Upper lobe of left lung (tissue), 6 donors: ENCODE measurements around the gene HEXIM2. TPM values are rescaled to one million over a fixed set of nuclear protein-coding genes. Genes with fewer than 3 reads are reported as not detected.

Experiments used
- ATAC-seq, 2 donors: fragments of 200-7000 bp; cut with Tn5 transposase; one replicate each; pipeline ENCODE4 v1.9.1; 2022; ENCODE audit warnings: mild to moderate bottlenecking in 2 of 2, moderate library complexity in 2 of 2; ENCODE audit not compliant: low FRiP score in 2 of 2
- DNase-seq, 2 donors: peaks; one replicate each; pipeline ENCODE4 v3.0.0-alpha.2; 2019 to 2020
- H3K27ac ChIP-seq, 4 donors: fragments of 200-600 bp; sonication (generic); one replicate each; pipeline ENCODE4 v1.5.1; 2016 to 2019
- H3K27me3 ChIP-seq, 4 donors: fragments of 200-600 bp; sonication (generic); one replicate each; pipeline ENCODE4 v1.5.1; 2017 to 2019
- H3K36me3 ChIP-seq, 4 donors: fragments of 200-600 bp; sonication (generic); one replicate each; pipeline ENCODE4 v1.5.1; 2016 to 2019
- H3K4me1 ChIP-seq, 4 donors: fragments of 200-600 bp; sonication (generic); one replicate each; pipeline ENCODE4 v1.5.1; 2018 to 2019
- H3K4me3 ChIP-seq, 4 donors: fragments of 200-600 bp; sonication (generic); one replicate each; pipeline ENCODE4 v1.5.1; 2017 to 2019; ENCODE audit warnings: mild to moderate bottlenecking in 2 of 4, moderate library complexity in 1 of 4
- H3K9me3 ChIP-seq, 4 donors: fragments of 200-600 bp; sonication (generic); one replicate each; pipeline ENCODE4 v1.5.1; 2018 to 2019
- EP300 ChIP-seq, 4 donors: sonication (generic); formaldehyde crosslinking; IDR thresholded peaks; one replicate each; pipeline ENCODE4 v1.5.1; 2017; ENCODE audit warnings: antibody characterized with exemption in 4 of 4, control low read depth in 2 of 4
- POLR2A ChIP-seq, 4 donors: fragments of 450-650 bp; IDR thresholded peaks; one replicate each; pipeline ENCODE4 v1.5.1; 2016 to 2017; ENCODE audit warnings: antibody characterized with exemption in 4 of 4, mild to moderate bottlenecking in 2 of 4
- POLR2AphosphoS5 ChIP-seq, 2 donors: sonication (generic); formaldehyde crosslinking; IDR thresholded peaks; one replicate each; pipeline ENCODE4 v1.5.1; 2017; ENCODE audit warnings: antibody characterized with exemption in 2 of 2
- WGBS, 2 donors: methylation state at CpG; one replicate each; pipeline ENCODE4 v1.1.5; 2017 to 2018; 5-methylcytosine and 5-hydroxymethylcytosine counted together
- total RNA-seq, 6 donors: library from RNA; depleted of rRNA in 4 of 6; stranded (reverse); fragments of >200 nt in 4 of 6; gene quantifications; one replicate each; pipeline versions ENCODE4 v1.1.0 to v1.2.1, GENCODE V29; 2016 to 2021
- TF ChIP-seq, protein P1 (sequence below), 6 experiments: fragments of 450-650 bp in 4 of 6; fragments of 200-600 bp in 2 of 6; sonication (generic) in 2 of 6; IDR thresholded peaks; one replicate each; pipeline ENCODE4 v1.5.1; 2016 to 2019; ENCODE audit warnings: antibody characterized with exemption in 6 of 6
- donor health status: DM: no; HTN: no; CAD: no; lungs with moderate emphysema.
- donor health status: DM: no; HTN: yes; CAD: no; lungs with severe emphysema.

HEXIM2 gene
- total RNA-seq, 6 donors from 2014 or later = 4.1 to 14.7 (median 9.3) TPM

GRCh38 chr17:45175759-45176115, 14.1 kb downstream of the HEXIM2 start:
- H3K9me3 ChIP-seq = no peaks in the 10 kb centered on the region
- no peaks in the 10 kb centered on the region for H3K36me3 ChIP-seq
- no peak for DNase-seq
- TF ChIP-seq, protein P1, sequence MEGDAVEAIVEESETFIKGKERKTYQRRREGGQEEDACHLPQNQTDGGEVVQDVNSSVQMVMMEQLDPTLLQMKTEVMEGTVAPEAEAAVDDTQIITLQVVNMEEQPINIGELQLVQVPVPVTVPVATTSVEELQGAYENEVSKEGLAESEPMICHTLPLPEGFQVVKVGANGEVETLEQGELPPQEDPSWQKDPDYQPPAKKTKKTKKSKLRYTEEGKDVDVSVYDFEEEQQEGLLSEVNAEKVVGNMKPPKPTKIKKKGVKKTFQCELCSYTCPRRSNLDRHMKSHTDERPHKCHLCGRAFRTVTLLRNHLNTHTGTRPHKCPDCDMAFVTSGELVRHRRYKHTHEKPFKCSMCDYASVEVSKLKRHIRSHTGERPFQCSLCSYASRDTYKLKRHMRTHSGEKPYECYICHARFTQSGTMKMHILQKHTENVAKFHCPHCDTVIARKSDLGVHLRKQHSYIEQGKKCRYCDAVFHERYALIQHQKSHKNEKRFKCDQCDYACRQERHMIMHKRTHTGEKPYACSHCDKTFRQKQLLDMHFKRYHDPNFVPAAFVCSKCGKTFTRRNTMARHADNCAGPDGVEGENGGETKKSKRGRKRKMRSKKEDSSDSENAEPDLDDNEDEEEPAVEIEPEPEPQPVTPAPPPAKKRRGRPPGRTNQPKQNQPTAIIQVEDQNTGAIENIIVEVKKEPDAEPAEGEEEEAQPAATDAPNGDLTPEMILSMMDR (IDR thresholded peaks at IDR 0.05) = no peak
- TF ChIP-seq EP300 (IDR thresholded peaks at IDR 0.05) (no peak), POLR2AphosphoS5 (IDR thresholded peaks at IDR 0.05) (no peak), POLR2A (IDR thresholded peaks at IDR 0.05) (no peak)
- 75 to 91% methylated on average over 3 of the region's 3 CpGs for WGBS, 2 donors
- no peaks in the 10 kb centered on the region for H3K27me3 ChIP-seq
- no peak overlapping the region for H3K4me3 ChIP-seq
- H3K27ac ChIP-seq = peak overlapping the region in 2 of 4 donors; percentile 31 to 60
- peaks cover 36 to 39% (median 36%) of the 10 kb centered on the region in 4 donors for H3K4me1 ChIP-seq
- no peak for ATAC-seq

- no peaks in the 10 kb centered on the region for H3K9me3 ChIP-seq
- H3K4me1 ChIP-seq = peaks cover 17 to 21% (median 18%) of the 10 kb centered on the region in 4 donors
- ATAC-seq (peak in 1 of 2 donors; percentile 11), DNase-seq (no peak)
- WGBS, 2 donors = 78 to 94% methylated on average over 3 to 7 of the region's 7 CpGs
- H3K4me3 ChIP-seq = no peak overlapping the region
- no peak overlapping the region for H3K27ac ChIP-seq
- no peaks in the 10 kb centered on the region for H3K36me3 ChIP-seq
- H3K27me3 ChIP-seq = no peaks in the 10 kb centered on the region
- TF ChIP-seq POLR2AphosphoS5 (IDR thresholded peaks at IDR 0.05) (no peak), EP300 (IDR thresholded peaks at IDR 0.05) (no peak), POLR2A (IDR thresholded peaks at IDR 0.05) (no peak)
- TF ChIP-seq, protein P1 (IDR thresholded peaks at IDR 0.05) = no peak
Observed at GRCh38 chr17:45177563-45177962, 15.9 kb downstream of the HEXIM2 start.

DNA sequence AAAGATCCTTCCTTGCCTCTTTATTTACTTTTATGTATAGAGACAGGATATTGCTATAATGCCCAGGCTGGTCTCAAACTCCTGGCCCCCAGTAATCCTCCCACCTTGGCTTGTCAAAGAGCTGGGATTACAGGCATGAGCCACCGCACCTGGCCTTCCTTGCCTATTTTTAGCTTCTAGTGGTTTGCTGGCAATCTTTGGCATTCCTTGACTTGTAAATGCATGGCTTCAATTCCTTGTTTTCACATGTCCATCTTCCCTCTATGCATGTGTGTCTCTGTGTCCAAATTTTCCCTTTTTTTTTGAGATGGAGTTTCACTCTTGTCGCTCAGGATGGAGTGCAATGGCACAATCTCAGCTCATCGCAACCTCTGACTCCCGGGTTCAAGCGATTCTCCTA, 22.5 kb downstream of the HEXIM2 start:
- no peaks in the 10 kb centered on the region for H3K4me1 ChIP-seq
- DNase-seq = no peak
- TF ChIP-seq POLR2A (IDR thresholded peaks at IDR 0.05) = no peak
- TF ChIP-seq EP300 (IDR thresholded peaks at IDR 0.05) = no peak
- TF ChIP-seq, protein P1 (IDR thresholded peaks at IDR 0.05) = no peak
- TF ChIP-seq POLR2AphosphoS5 (IDR thresholded peaks at IDR 0.05) = no peak
- no peaks in the 10 kb centered on the region for H3K36me3 ChIP-seq
- no peaks in the 10 kb centered on the region for H3K9me3 ChIP-seq
- H3K27ac ChIP-seq = no peak overlapping the region
- H3K4me3 ChIP-seq = no peak overlapping the region
- H3K27me3 ChIP-seq = no peaks in the 10 kb centered on the region
- ATAC-seq = no peak
- 91 to 96% methylated on average over 5 of the region's 5 CpGs for WGBS, 2 donors

DNA sequence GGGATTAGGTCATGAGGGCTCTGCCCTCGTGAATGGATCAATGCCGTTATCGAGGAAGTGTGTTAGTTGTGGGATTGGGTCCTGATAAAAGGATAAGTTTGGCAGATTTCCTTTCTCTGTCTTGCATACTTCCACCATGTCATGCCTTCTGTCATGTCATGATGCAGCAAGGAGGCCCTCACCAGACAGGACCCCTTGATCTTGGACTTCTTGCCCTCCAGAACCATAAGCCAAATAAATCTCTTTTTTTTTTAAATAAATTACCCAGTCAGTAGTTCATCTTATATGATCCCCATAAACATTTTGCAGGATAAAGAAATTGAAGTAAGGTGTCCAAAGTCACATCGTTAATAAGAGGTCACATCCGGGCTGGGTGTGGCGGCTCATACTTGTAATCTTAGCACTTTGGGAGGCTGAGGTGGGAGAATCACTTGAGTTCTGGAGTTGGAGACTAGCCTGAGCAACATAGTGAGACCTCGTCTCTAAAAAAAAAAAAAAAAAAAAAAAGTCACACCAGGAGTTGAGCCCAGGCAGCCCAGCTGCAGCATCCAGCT, 25.2 kb downstream of the HEXIM2 start:
- TF ChIP-seq POLR2A (IDR thresholded peaks at IDR 0.05) = no peak
- Histone ChIP-seq H3K27me3 (no peaks in the 10 kb centered on the region), H3K4me1 (no peaks in the 10 kb centered on the region), H3K27ac (no peak overlapping the region), H3K9me3 (no peaks in the 10 kb centered on the region), H3K36me3 (no peaks in the 10 kb centered on the region), H3K4me3 (no peak overlapping the region)
- WGBS, 2 donors = 68 to 73% methylated on average over 7 of the region's 7 CpGs
- DNase-seq (no peak), ATAC-seq (no peak)

DNA sequence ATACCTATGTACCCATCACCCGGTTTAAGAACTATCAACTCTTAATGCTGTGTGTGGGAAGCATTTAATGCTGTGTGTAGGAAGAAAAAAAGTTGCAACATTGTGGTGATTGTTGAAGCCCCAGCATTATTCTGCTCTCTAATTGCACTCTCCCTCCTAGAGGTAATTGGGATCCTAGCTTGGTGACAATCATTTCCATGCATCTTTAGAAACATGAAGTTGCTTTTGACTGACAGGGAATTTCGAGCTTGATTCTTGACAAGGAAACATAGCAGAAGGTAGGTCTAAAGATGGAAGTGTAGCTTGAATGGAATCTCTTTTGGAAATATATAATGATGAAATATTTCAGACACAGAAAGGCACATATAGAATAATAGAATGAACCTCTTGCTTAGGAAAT, 27.3 kb downstream of the HEXIM2 start:
- no peaks in the 10 kb centered on the region for H3K9me3 ChIP-seq
- TF ChIP-seq POLR2AphosphoS5 (IDR thresholded peaks at IDR 0.05) (no peak), POLR2A (IDR thresholded peaks at IDR 0.05) (no peak)
- no peaks in the 10 kb centered on the region for H3K36me3 ChIP-seq
- H3K4me3 ChIP-seq = no peak overlapping the region
- WGBS, 2 donors = 73 to 80% methylated on average over 2 of the region's 2 CpGs
- H3K27me3 ChIP-seq = no peaks in the 10 kb centered on the region
- ATAC-seq (no peak), DNase-seq (no peak)
- H3K4me1 ChIP-seq = no peaks in the 10 kb centered on the region
- H3K27ac ChIP-seq = no peak overlapping the region

- H3K27ac ChIP-seq = no peak overlapping the region
- ATAC-seq (no peak), DNase-seq (no peak)
- no peaks in the 10 kb centered on the region for H3K27me3 ChIP-seq
- H3K4me3 ChIP-seq = no peak overlapping the region
- H3K36me3 ChIP-seq = no peaks in the 10 kb centered on the region
- no peak for TF ChIP-seq POLR2AphosphoS5 (IDR thresholded peaks at IDR 0.05)
- TF ChIP-seq, protein P1 (IDR thresholded peaks at IDR 0.05) = no peak
- TF ChIP-seq POLR2A (IDR thresholded peaks at IDR 0.05) = no peak
- no peak for TF ChIP-seq EP300 (IDR thresholded peaks at IDR 0.05)
- no peaks in the 10 kb centered on the region for H3K9me3 ChIP-seq
- WGBS, 2 donors = 78 to 82% methylated on average over 9 to 11 of the region's 11 CpGs
- no peaks in the 10 kb centered on the region for H3K4me1 ChIP-seq
Observed at GRCh38 chr17:45190503-45191255, 29.0 kb downstream of the HEXIM2 start.
